Measurements from ENCODE around the gene PLEKHM3.

The PLEKHM3 gene

GRCh38 chr2:207808119-207808518 is 217.2 kb downstream of the PLEKHM3 start:
- Mint-ChIP-seq H3K27ac (no peak overlapping the region), H3K4me3 (no peak overlapping the region), H3K9me3 (no peaks in the 10 kb centered on the region), H3K4me1 (ENCODE audit: low read depth in 2 of 2) (no peaks in the 10 kb centered on the region), H3K36me3 (ENCODE audit: insufficient read depth) (no peaks in the 10 kb centered on the region), H3K27me3 (peaks cover 5 to 34% of the 10 kb centered on the region in 2 donors)
- no peak for ATAC-seq (replicated peaks)
- no peak for DNase-seq

DNA sequence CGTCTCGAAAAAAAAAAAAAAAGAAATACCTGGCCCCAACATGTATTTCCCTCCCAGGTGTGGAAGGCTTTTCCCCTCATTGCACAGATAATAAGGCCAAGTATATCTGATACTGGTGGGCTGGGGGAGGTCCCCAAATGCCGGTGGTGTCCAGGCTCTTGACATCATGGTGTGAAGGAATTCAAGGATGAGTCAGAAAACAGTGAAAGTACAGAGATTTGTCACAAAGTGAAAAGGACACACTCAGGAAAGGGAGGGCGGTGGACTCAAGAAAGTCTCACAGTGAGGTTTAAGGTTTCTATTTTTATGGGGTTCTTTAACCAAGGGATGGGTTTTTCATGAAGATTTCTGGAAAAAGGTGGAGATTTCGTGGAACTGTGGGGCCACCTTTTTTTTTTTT is 217.8 kb downstream of the PLEKHM3 start:
- H3K9me3 Mint-ChIP-seq: no peaks in the 10 kb centered on the region
- no peak overlapping the region for H3K4me3 Mint-ChIP-seq
- no peak overlapping the region for H3K27ac Mint-ChIP-seq
- H3K4me1 Mint-ChIP-seq (ENCODE audit: low read depth in 2 of 2): no peaks in the 10 kb centered on the region
- no peaks in the 10 kb centered on the region for H3K36me3 Mint-ChIP-seq (ENCODE audit: insufficient read depth)
- peaks cover 5 to 34% of the 10 kb centered on the region in 2 donors for H3K27me3 Mint-ChIP-seq
- ATAC-seq (replicated peaks) (no peak), DNase-seq (no peak)

GRCh38 chr2:207805566-207806226 is 219.6 kb downstream of the PLEKHM3 start:
- no peak overlapping the region for H3K4me3 Mint-ChIP-seq
- ATAC-seq (replicated peaks) (no peak), DNase-seq (no peak)
- H3K27me3 Mint-ChIP-seq: peaks cover 5 to 34% of the 10 kb centered on the region in 2 donors
- no peaks in the 10 kb centered on the region for H3K36me3 Mint-ChIP-seq (ENCODE audit: insufficient read depth)
- H3K9me3 Mint-ChIP-seq: no peaks in the 10 kb centered on the region
- H3K4me1 Mint-ChIP-seq (ENCODE audit: low read depth in 2 of 2): no peaks in the 10 kb centered on the region
- no peak overlapping the region for H3K27ac Mint-ChIP-seq

GRCh38 chr2:207802650-207803049 is 222.7 kb downstream of the PLEKHM3 start:
- H3K36me3 Mint-ChIP-seq (ENCODE audit: insufficient read depth): no peaks in the 10 kb centered on the region
- no peak overlapping the region for H3K27ac Mint-ChIP-seq
- H3K9me3 Mint-ChIP-seq: no peaks in the 10 kb centered on the region
- peaks cover 0 to 6% of the 10 kb centered on the region in 2 donors for H3K27me3 Mint-ChIP-seq
- no peak for ATAC-seq (replicated peaks)
- no peak for DNase-seq
- H3K4me1 Mint-ChIP-seq (ENCODE audit: low read depth in 2 of 2): no peaks in the 10 kb centered on the region
- no peak overlapping the region for H3K4me3 Mint-ChIP-seq

DNA sequence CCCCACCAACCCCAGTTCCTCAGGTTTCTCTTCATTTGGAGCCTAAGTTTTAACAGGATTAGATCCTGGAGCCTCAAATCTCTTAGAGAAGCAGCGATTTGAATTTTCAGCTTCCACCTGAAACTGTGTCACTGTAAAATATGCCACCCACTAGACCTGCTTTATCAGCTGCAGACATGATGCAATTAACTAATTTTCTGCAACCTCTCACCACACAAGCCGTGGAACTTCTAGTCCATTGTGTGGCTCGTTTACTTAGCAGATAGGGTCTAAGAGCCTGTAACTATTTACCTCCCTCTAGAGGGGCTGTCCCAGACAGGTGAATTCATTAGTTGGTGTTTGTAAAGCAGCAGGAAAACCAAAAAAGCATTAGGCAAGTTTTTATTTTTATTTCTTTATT is 224.1 kb downstream of the PLEKHM3 start:
- H3K36me3 Mint-ChIP-seq (ENCODE audit: insufficient read depth): no peaks in the 10 kb centered on the region
- no peaks in the 10 kb centered on the region for H3K4me1 Mint-ChIP-seq (ENCODE audit: low read depth in 2 of 2)
- no peak overlapping the region for H3K27ac Mint-ChIP-seq
- ATAC-seq (replicated peaks) (no peak), DNase-seq (no peak)
- H3K9me3 Mint-ChIP-seq: no peaks in the 10 kb centered on the region
- H3K27me3 Mint-ChIP-seq: no peaks in the 10 kb centered on the region
- H3K4me3 Mint-ChIP-seq: no peak overlapping the region

GRCh38 chr2:207796585-207797350 is 228.6 kb downstream of the PLEKHM3 start:
- ATAC-seq (replicated peaks) (no peak), DNase-seq (no peak)
- H3K4me1 Mint-ChIP-seq (ENCODE audit: low read depth in 2 of 2): peaks cover 0 to 2% of the 10 kb centered on the region in 2 donors
- no peaks in the 10 kb centered on the region for H3K36me3 Mint-ChIP-seq (ENCODE audit: insufficient read depth)
- H3K9me3 Mint-ChIP-seq: no peaks in the 10 kb centered on the region
- peaks cover 18 to 26% of the 10 kb centered on the region in 2 donors for H3K27me3 Mint-ChIP-seq
- H3K27ac Mint-ChIP-seq: no peak overlapping the region
- H3K4me3 Mint-ChIP-seq: no peak overlapping the region

DNA sequence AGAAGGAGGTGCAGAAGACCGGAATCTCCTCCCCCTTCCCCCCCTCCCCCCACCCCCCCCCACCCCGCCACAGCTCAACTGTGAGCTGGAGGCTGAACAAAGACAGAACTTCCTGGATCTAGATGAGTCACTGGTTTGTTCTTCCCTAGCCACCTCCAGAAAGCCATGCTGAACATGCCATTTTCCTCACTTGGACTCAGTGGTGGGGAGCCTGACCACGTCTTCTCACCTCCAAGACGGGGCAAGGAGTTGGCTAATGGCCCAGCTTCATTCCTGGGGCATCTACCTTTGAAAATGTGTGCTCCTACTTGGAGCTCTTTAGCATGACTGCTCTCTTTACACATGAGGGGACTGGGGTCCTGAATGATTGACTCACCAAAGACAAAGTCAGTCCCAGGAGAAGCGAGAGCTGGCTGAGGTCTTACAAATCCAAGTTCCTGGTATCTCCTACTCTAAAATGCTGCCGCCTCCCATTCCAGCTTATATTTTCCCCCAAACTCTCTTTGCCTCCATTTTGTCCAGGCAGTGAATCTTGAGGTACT is 233.0 kb downstream of the PLEKHM3 start:
- Mint-ChIP-seq H3K36me3 (ENCODE audit: insufficient read depth) (no peaks in the 10 kb centered on the region), H3K9me3 (no peaks in the 10 kb centered on the region), H3K27ac (no peak overlapping the region), H3K4me3 (no peak overlapping the region), H3K4me1 (ENCODE audit: low read depth in 2 of 2) (peaks cover 0 to 2% of the 10 kb centered on the region in 2 donors), H3K27me3 (peaks cover 35 to 47% of the 10 kb centered on the region in 2 donors)
- ATAC-seq (replicated peaks): no peak
- DNase-seq: no peak

- no peak for ATAC-seq (replicated peaks)
- H3K4me1 Mint-ChIP-seq (ENCODE audit: low read depth in 2 of 2): peaks cover 0 to 2% of the 10 kb centered on the region in 2 donors
- no peaks in the 10 kb centered on the region for H3K36me3 Mint-ChIP-seq (ENCODE audit: insufficient read depth)
- H3K27me3 Mint-ChIP-seq: peaks cover 35 to 48% of the 10 kb centered on the region in 2 donors
- no peak for DNase-seq
- H3K9me3 Mint-ChIP-seq: no peaks in the 10 kb centered on the region
- no peak overlapping the region for H3K4me3 Mint-ChIP-seq
- no peak overlapping the region for H3K27ac Mint-ChIP-seq
These were observed 233.6 kb downstream of the PLEKHM3 start for GRCh38 chr2:207791579-207792243.

- no peak overlapping the region for H3K27ac Mint-ChIP-seq
- no peaks in the 10 kb centered on the region for H3K36me3 Mint-ChIP-seq (ENCODE audit: insufficient read depth)
- no peak for DNase-seq
- H3K27me3 Mint-ChIP-seq: peaks cover 35 to 48% of the 10 kb centered on the region in 2 donors
- no peak for ATAC-seq (replicated peaks)
- peaks cover 0 to 2% of the 10 kb centered on the region in 2 donors for H3K4me1 Mint-ChIP-seq (ENCODE audit: low read depth in 2 of 2)
- no peaks in the 10 kb centered on the region for H3K9me3 Mint-ChIP-seq
- no peak overlapping the region for H3K4me3 Mint-ChIP-seq
These were observed 234.4 kb downstream of the PLEKHM3 start for GRCh38 chr2:207790898-207791297.

- H3K36me3 Mint-ChIP-seq (ENCODE audit: insufficient read depth): no peaks in the 10 kb centered on the region
- peaks cover 0 to 2% of the 10 kb centered on the region in 2 donors for H3K4me1 Mint-ChIP-seq (ENCODE audit: low read depth in 2 of 2)
- ATAC-seq (replicated peaks): no peak
- no peak for DNase-seq
- H3K4me3 Mint-ChIP-seq: no peak overlapping the region
- peaks cover 17 to 26% of the 10 kb centered on the region in 2 donors for H3K27me3 Mint-ChIP-seq
- no peaks in the 10 kb centered on the region for H3K9me3 Mint-ChIP-seq
- no peak overlapping the region for H3K27ac Mint-ChIP-seq
These were observed 237.5 kb downstream of the PLEKHM3 start for GRCh38 chr2:207787800-207788199.

DNA sequence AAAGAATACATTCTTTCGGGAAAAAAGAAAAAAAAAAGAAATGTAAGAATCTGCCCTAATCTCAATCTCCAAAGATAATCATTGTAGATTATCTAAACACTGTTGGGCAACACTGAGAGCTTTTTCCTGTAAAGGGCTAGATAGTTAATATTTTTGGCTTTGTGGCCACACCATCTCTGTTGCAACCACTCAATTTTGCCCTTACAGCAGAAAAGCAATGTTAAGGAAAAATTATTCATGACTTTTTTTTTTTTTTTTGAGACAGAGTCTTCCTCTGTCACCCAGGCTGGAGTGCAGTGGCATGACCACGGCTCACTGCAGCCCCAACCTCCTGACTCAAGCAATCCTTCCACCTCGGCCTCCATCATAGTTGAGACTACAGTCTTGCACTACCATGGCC is 238.3 kb downstream of the PLEKHM3 start:
- Mint-ChIP-seq H3K4me3 (no peak overlapping the region), H3K27me3 (peaks cover 17 to 33% of the 10 kb centered on the region in 2 donors), H3K4me1 (ENCODE audit: low read depth in 2 of 2) (no peaks in the 10 kb centered on the region), H3K27ac (no peak overlapping the region), H3K9me3 (no peaks in the 10 kb centered on the region), H3K36me3 (ENCODE audit: insufficient read depth) (no peaks in the 10 kb centered on the region)
- DNase-seq: no peak
- ATAC-seq (replicated peaks): no peak

DNA sequence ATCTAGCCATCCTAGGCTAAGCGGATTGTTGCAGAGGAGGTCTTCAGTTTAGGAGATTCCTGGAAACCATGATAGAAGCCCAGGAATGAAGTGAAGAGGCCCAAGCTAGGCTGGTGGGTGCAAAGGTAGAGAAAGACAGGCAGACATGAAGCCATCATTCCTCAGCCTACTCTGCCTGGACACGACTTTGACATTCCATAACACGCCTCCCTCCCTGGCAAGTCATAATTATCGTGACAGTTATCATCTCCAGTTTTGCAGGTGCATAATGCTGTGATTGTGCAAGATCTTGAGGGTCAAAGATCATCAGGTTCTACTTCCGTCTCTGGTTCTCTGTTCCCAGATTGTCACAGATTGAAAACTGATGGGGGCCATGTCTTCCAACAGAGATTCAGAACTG is 240.4 kb downstream of the PLEKHM3 start:
- H3K36me3 Mint-ChIP-seq (ENCODE audit: insufficient read depth): no peaks in the 10 kb centered on the region

DNA sequence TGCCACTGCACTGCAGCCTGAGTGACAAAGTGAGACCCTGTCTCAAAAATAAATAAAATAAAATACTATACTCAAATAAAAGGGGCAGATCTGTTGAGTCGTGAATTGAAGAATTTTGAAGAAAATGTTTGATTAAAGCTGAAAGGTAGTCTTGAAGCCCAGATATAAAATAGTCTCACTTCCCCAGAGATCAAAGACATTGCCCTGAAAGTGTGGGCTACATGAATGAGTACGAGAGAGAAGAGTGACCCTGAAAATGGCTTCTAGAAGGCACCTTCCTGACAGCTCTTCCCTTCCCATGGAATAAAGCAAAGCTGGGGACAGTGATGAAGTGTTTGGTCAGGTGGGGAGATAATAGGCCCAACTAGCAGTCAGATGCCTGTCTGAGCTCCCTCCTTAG is 241.8 kb downstream of the PLEKHM3 start:
- Mint-ChIP-seq H3K4me1 (ENCODE audit: low read depth in 2 of 2) (no peaks in the 10 kb centered on the region), H3K36me3 (ENCODE audit: insufficient read depth) (no peaks in the 10 kb centered on the region), H3K9me3 (no peaks in the 10 kb centered on the region), H3K27me3 (peaks cover 14 to 29% of the 10 kb centered on the region in 2 donors), H3K4me3 (no peak overlapping the region), H3K27ac (no peak overlapping the region)
- DNase-seq (no peak), ATAC-seq (replicated peaks) (no peak)

More for the DNA sequence above, 240.4 kb downstream of the PLEKHM3 start:
- Mint-ChIP-seq H3K4me3 (no peak overlapping the region), H3K27ac (no peak overlapping the region), H3K9me3 (no peaks in the 10 kb centered on the region), H3K27me3 (peaks cover 10 to 20% of the 10 kb centered on the region in 2 donors), H3K4me1 (ENCODE audit: low read depth in 2 of 2) (no peaks in the 10 kb centered on the region)
- ATAC-seq (replicated peaks) (no peak), DNase-seq (no peak)
